ENCODE results near the gene MFAP2. TPM values are rescaled to one million over a fixed set of nuclear protein-coding genes. Genes with fewer than 3 reads are reported as not detected.

The MFAP2 gene
- total RNA-seq, 1 experiment from 2014 or later: 152 TPM

- no peak overlapping the region for H2AK5ac ChIP-seq (ENCODE audit: insufficient read length, low read length)
- H3T11ph ChIP-seq (ENCODE audit: low read length): no peak overlapping the region
- no peak overlapping the region for H3K4ac ChIP-seq (ENCODE audit: low read depth, low read length)
- H3K23me2 ChIP-seq (ENCODE audit: insufficient read length, low read depth, low read length, poor library complexity, severe bottlenecking): no peaks in the 10 kb centered on the region
- H3K56ac ChIP-seq (ENCODE audit: insufficient read length, low read depth, low read length): no peak overlapping the region
- H3K9me3 Mint-ChIP-seq: no peaks in the 10 kb centered on the region
- no peak overlapping the region for H2AFZ ChIP-seq (ENCODE audit: low read length)
- H2BK20ac ChIP-seq (ENCODE audit: low read depth, low read length, poor library complexity, severe bottlenecking): no peak overlapping the region
- DNase-seq: peak; percentile 57
- H3K27me3 Mint-ChIP-seq (ENCODE audit: low read depth): no peaks in the 10 kb centered on the region
- no peaks in the 10 kb centered on the region for H3K9me3 ChIP-seq (ENCODE audit: control insufficient read depth, low read depth, low read length)
- no peaks in the 10 kb centered on the region for H3K4me1 ChIP-seq (ENCODE audit: insufficient read depth, low read length)
- H3K27ac ChIP-seq (ENCODE audit: insufficient read length, low read depth, low read length): no peak overlapping the region
- no peak overlapping the region for H4K5ac ChIP-seq (ENCODE audit: insufficient read length, low read depth, low read length)
- no peak overlapping the region; a peak in 1 of 5 replicates for H3K4me3 Mint-ChIP-seq
- no peak overlapping the region for H3K18ac ChIP-seq (ENCODE audit: insufficient read length, low read depth, low read length)
- H2BK15ac ChIP-seq (ENCODE audit: low read depth, low read length): no peak overlapping the region
- no peak overlapping the region for H4K91ac ChIP-seq (ENCODE audit: insufficient read length, low read depth, low read length)
- H4K8ac ChIP-seq (replicated peaks; ENCODE audit: insufficient read length, low read depth, low read length): no peak overlapping the region
- no peaks in the 10 kb centered on the region for H3K27me3 ChIP-seq (ENCODE audit: insufficient read depth, low read length)
- H2BK120ac ChIP-seq (ENCODE audit: low read depth, low read length, poor library complexity, severe bottlenecking): no peak overlapping the region
- H3K79me2 ChIP-seq (ENCODE audit: insufficient read depth, low read length): no peaks in the 10 kb centered on the region
- peaks cover 21 to 53% (median 41%) of the 10 kb centered on the region in 3 experiments for H3K36me3 Mint-ChIP-seq (ENCODE audit: insufficient read depth in 1 of 3, low read depth in 3 of 3)
- H3K79me1 ChIP-seq (ENCODE audit: insufficient read depth, low read depth, low read length, poor library complexity, severe bottlenecking): no peaks in the 10 kb centered on the region
- H2BK12ac ChIP-seq (ENCODE audit: insufficient read length, low read depth, low read length): no peak overlapping the region
- H3K4me1 Mint-ChIP-seq: peaks cover 7 to 18% of the 10 kb centered on the region in 2 experiments
- no CpG with 5 or more reads among the region's 14 CpGs for WGBS (ENCODE audit: extremely low coverage, insufficient read length, low lambda C conversion rate)
- H2BK5ac ChIP-seq (ENCODE audit: insufficient read length, low read length): no peak overlapping the region
- H3K23ac ChIP-seq (ENCODE audit: insufficient read length, low read depth, low read length): no peak overlapping the region
- no peak for TF ChIP-seq CTCF (conservative IDR thresholded peaks at IDR 0.05)
- no peak overlapping the region for H3K14ac ChIP-seq (ENCODE audit: insufficient read depth, low read length)
- H4K20me1 ChIP-seq (ENCODE audit: control insufficient read depth, insufficient read depth, insufficient read length): no peaks in the 10 kb centered on the region
- H3K27ac Mint-ChIP-seq: peak overlapping the region; percentile 44 to 78 (median 46); a peak in 4 of 7 replicates
- no peak overlapping the region for H3K9ac ChIP-seq (ENCODE audit: extremely low read depth, insufficient read length, low read length)
- H3K4me2 ChIP-seq (ENCODE audit: insufficient read depth, insufficient read length, low read length): no peak overlapping the region
These were observed 11.3 kb downstream of the MFAP2 start for GRCh38 chr1:16969057-16969611.

Measured in H9 (cell line).